Cerebellar cortex (tissue), 1 donor: Measurements from ENCODE around the gene LINGO3.

Source experiments
- DNase-seq: peaks from one replicate; pipeline ENCODE4 v3.0.0-alpha.2; 2015; ENCODE audit warnings: low spot score

The LINGO3 gene

GRCh38 chr19:2339644-2340310 is 31.8 kb upstream of the LINGO3 start:
- DNase-seq = no peak

GRCh38 chr19:2338751-2339643 is 31.0 kb upstream of the LINGO3 start:
- DNase-seq = no peak

GRCh38 chr19:2338055-2338615 is 30.2 kb upstream of the LINGO3 start:
- no peak for DNase-seq

GRCh38 chr19:2337329-2337707 is 29.4 kb upstream of the LINGO3 start:
- DNase-seq = peak; percentile 49

GRCh38 chr19:2336528-2337328 is 28.8 kb upstream of the LINGO3 start:
- no peak for DNase-seq

- DNase-seq = no peak
Observed at GRCh38 chr19:2335848-2336247, 27.9 kb upstream of the LINGO3 start.

GRCh38 chr19:2334986-2335846 is 27.3 kb upstream of the LINGO3 start:
- no peak for DNase-seq

- no peak for DNase-seq
Observed at GRCh38 chr19:2334426-2334825, 26.5 kb upstream of the LINGO3 start.

- no peak for DNase-seq
Observed at GRCh38 chr19:2333807-2334211, 25.9 kb upstream of the LINGO3 start.

- DNase-seq = no peak
Observed at GRCh38 chr19:2333027-2333806, 25.3 kb upstream of the LINGO3 start.

- DNase-seq = no peak
Observed at GRCh38 chr19:2332341-2333026, 24.5 kb upstream of the LINGO3 start.

- DNase-seq = no peak
Observed at GRCh38 chr19:2331601-2332246, 23.8 kb upstream of the LINGO3 start.

GRCh38 chr19:2330632-2331284 is 22.8 kb upstream of the LINGO3 start:
- no peak for DNase-seq

- DNase-seq = no peak
Observed at GRCh38 chr19:2330255-2330631, 22.3 kb upstream of the LINGO3 start.

- DNase-seq = no peak
Observed at GRCh38 chr19:2329501-2329916, 21.6 kb upstream of the LINGO3 start.

GRCh38 chr19:2329149-2329478 is 21.2 kb upstream of the LINGO3 start:
- no peak for DNase-seq

GRCh38 chr19:2328401-2329148 is 20.6 kb upstream of the LINGO3 start, which contains the start of the genes LSM7 and SPPL2B:
Gene LSM7 (minus strand): TSS chr19:2328586. CDS start chr19:2328566, 20 bp downstream.
Gene SPPL2B (plus strand): TSS chr19:2328684. CDS start chr19:2328710, 26 bp downstream.
- peak; percentile 81 for DNase-seq
